ENCODE measurements around the gene GNAI3.

The GNAI3 gene

GRCh38 chr1:109618661-109619575 is 70.5 kb downstream of the GNAI3 start:
- TF ChIP-seq CTCF (IDR thresholded peaks at IDR 0.05; ENCODE audit: control insufficient read depth, extremely low read depth, insufficient read depth) = no peak
- peak overlapping the region; percentile 96 for H3K4me3 ChIP-seq (ENCODE audit: low read depth, low read length)
- no peak for DNase-seq (ENCODE audit: low read depth)

GRCh38 chr1:109619576-109620400 is 71.4 kb downstream of the GNAI3 start, which contains the start of the genes AMPD2 and GNAT2:
AMPD2 (plus strand) TSS chr1:109619837; CDS start chr1:109621176, 1,339 bp downstream.
GNAT2 (minus strand) TSS chr1:109619616; CDS start chr1:109612870, 6,746 bp downstream.
- DNase-seq (ENCODE audit: low read depth) = peak; percentile 66
- TF ChIP-seq CTCF (IDR thresholded peaks at IDR 0.05; ENCODE audit: control insufficient read depth, extremely low read depth, insufficient read depth) = no peak
- peak within 1 kb of the TSS; percentile 96 for H3K4me3 ChIP-seq (ENCODE audit: low read depth, low read length)

- DNase-seq (ENCODE audit: low read depth) = no peak
- no peak for TF ChIP-seq CTCF (IDR thresholded peaks at IDR 0.05; ENCODE audit: control insufficient read depth, extremely low read depth, insufficient read depth)
- peak overlapping the region; percentile 96 for H3K4me3 ChIP-seq (ENCODE audit: low read depth, low read length)
Observed at GRCh38 chr1:109620401-109620791, 72.0 kb downstream of the GNAI3 start.

GRCh38 chr1:109620841-109621286 is 72.4 kb downstream of the GNAI3 start:
- no peak for TF ChIP-seq CTCF (IDR thresholded peaks at IDR 0.05; ENCODE audit: control insufficient read depth, extremely low read depth, insufficient read depth)
- H3K4me3 ChIP-seq (ENCODE audit: low read depth, low read length) = peak overlapping the region; percentile 96
- DNase-seq (ENCODE audit: low read depth) = peak; percentile 45

- peak overlapping the region; percentile 96 for H3K4me3 ChIP-seq (ENCODE audit: low read depth, low read length)
- no peak for TF ChIP-seq CTCF (IDR thresholded peaks at IDR 0.05; ENCODE audit: control insufficient read depth, extremely low read depth, insufficient read depth)
- DNase-seq (ENCODE audit: low read depth) = no peak
Observed at GRCh38 chr1:109621379-109622136, 73.1 kb downstream of the GNAI3 start.

All from LNCaP clone FGC (cell line).